GM18505 (cell line): Measurements from ENCODE around the gene DNAAF8.

Source experiments
- ATAC-seq: cut with Tn5 transposase; IDR thresholded peaks from one replicate; pipeline ENCODE4 v1.9.1; 2021; ENCODE audit not compliant: unreplicated experiment
- POLR2A ChIP-seq: IDR thresholded peaks from 4 replicates; pipeline ENCODE4 v1.6.1; 2011; ENCODE audit warnings: borderline replicate concordance; ENCODE audit not compliant: insufficient read depth, insufficient read length; ENCODE audit errors: extremely low read depth

Gene DNAAF8

DNA sequence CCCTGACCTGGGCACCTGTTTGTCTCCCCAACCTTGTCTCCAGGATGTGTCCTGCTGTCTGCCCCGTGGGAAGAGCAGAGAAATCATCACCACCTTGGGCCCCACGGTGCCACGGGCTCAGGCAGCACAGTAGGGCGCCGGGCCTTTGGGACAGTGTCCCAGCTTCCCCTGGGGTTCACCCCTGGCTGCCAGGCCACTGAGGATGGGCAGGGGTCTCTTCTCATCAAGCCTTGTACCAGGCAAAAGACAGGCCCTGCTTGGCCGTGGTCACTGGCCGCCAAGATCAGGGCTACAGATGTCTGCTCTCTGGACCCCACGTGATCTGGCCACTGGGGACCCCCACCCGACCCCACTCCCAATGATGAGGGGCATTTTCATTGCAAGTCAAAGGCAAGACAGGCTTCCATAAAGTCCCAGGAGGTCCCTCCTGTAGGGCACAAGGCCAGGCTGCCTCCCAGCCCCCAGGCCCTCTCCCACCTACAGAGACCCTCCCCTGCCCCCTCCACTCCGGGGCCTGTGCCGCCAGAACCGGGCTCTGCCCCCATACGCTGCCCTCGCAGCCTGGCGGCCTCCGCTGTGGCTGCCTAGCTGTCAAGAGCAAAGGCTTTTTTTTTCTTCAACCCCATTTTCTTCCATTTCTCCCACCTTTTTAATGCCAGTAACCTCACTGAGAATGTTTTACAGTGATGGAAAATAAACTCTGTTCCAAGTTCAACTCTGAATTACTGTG lies 14.5 kb downstream of the DNAAF8 start:
- no peak for ATAC-seq
- no peak for TF ChIP-seq POLR2A

DNA sequence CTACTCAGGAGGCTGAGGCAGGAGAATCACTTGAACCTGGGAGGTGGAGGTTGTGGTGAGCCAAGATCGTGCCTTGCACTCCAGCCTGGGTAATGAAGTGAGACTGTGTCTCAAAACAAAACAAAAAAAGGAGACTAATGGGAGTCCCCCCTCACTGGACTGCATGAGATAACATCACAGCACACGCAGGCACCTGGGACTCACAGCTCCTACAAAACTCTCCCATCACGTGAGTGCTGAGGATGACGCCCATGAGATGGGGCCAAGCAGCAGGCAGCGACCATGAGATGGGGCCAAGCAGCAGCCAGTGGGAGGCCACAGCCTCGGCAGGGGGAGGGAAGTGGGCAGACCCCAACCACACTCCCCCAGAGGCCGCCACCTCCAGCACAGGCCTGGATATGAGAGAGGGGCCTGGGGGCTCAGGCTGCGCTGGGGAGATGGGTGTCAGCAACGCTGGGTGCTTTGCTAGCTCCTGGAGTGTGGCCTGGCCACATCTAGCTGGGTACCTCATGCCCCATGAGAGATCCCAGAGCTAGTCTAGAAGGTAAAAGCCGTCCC lies 15.4 kb downstream of the DNAAF8 start:
- ATAC-seq, result peak; percentile 45
- TF ChIP-seq POLR2A, result no peak

DNA sequence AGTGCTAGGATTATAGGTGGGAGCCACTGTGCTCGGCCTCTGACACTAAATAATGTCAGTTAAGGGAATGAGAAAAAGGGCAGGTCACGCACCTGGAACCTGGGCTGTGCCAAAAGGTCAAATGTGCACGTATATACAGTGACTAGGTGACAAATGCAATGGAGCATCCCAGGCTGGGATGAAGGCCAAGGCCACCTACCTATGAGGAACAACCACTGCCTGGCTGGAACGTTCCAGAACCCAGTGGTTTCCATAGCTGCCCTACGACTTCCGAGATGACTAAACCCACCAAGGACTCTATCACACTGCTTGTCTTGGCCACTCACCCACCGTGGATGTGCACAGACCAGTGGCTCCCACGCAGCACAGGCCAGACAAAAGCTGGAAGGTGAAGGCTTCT lies 16.6 kb downstream of the DNAAF8 start:
- ATAC-seq, result no peak
- no peak for TF ChIP-seq POLR2A

DNA sequence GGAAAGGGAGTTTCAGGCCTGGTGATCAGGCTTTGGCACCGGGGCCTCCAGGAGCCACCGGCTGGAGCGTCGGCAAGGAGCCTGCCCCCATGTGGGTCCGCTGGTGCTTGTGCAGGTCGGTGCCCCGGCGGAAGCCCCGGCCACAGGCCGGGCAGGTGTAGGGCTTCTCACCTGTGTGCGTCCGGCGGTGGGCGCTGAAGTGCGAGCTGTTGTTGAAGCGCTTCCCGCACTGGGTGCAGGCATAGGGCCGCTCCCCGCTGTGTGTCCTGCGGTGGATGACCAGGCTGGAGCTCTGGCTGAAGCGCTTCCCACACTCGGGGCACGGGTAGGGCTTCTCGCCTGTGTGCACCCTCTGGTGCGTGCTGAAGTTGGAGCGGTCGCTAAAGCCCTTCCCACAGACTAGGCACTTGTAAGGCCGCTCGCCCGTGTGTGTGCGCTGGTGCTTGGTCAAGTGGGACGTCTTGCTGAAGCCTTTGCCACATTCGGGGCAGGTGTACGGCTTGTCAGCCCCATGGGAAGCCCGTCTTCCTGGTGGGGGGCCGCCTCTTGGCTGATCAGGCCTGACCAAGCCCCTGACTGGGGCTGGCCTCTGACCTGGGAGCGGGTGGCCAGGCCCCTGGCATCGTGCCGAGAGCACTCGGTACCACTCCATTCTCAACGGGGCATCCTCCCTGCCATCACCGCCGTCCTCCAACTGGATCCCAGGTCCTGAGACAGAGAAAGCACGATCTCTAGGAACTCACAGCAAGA lies 18.2 kb downstream of the DNAAF8 start:
- ATAC-seq, result no peak
- no peak for TF ChIP-seq POLR2A

DNA sequence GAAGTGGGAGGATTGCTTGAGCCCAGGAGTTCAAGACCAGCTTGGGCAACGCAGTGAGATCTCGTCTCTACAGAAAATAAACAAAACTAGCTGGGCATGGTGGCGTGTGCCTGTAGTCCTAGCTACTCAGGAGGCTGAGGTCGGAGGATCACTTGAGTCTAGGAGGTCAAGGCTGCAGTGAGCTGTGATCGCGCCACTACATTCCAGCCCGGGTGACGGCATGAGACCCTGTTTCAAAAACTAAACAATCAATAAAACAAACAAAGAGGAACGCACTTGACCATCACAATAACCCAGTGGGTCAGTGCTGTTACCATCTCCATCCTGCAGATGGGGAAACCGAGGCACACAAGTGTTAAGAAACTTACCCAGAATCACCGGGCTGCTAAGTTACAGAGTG lies 18.9 kb downstream of the DNAAF8 start:
- TF ChIP-seq POLR2A, result no peak
- ATAC-seq, result no peak

DNA sequence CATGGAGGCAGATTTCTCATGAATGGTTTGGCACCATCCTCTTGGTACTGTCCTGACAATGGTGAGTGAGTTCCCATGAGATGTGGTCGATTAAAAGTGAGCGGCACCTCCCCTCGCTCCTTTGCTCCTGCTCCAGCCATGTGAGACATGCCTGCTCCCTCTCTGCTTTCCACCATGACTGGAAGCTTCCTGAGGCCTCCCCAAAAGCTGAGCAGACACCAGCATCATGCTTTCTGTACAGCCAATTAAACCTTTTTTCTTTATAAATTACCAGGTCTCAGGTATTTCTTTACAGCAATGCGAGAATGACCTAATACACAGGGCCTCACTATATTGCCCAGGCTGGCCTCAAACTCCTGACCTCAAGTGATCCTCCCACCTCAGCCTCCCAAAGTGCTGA lies 20.5 kb downstream of the DNAAF8 start:
- no peak for ATAC-seq
- no peak for TF ChIP-seq POLR2A

DNA sequence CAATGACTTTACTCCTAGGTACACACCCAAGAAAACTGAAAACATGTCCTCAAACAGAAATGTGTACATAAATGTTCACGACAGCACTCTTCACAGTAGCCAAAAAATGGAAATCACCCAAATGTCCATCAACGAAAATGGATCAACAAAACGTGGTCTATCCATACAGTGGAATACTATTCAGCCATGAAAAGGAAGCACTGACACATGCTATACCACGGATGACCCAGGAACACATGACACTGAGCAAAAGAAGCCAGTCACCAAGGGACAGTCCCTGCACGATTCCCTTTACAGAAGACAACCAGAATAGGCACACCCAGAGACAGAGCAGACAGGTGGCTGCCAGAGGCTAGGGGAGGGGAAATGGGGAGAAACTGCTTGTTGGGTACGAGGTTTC lies 21.4 kb downstream of the DNAAF8 start:
- TF ChIP-seq POLR2A, result no peak
- no peak for ATAC-seq

DNA sequence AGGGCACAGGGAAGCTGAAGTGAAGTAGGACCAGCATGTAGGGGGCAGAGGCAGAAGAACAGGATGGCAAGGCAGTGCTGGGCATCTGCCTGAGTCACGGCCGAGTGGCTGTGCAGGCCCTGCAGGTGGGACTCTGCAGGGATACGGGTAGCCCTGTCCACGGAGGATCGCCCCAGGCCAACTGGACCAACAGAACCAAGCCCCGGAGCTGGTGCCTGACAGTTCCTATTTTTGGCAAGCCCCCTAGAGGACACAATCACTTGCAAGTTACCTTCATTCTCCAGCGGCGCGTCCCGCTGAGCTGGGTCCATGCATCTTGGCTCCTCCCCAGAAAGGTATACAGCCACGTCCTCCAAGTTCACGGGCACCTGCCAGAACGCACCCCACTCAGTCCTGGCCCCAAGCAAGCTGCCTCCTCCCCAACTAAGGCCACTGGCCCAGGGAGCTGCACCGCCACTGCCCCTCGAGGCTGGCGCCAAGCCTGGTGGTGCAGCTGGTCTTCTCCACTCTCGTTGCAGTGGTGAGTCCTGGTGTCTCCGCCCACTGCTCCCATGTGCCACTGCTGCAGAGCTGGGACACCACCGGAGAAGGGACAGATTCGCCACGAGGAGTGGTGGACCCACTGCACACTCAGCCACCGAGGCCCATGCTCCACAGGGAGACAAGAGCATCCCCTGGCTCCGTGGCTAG lies 26.0 kb downstream of the DNAAF8 start:
- no peak for ATAC-seq
- TF ChIP-seq POLR2A, result no peak

DNA sequence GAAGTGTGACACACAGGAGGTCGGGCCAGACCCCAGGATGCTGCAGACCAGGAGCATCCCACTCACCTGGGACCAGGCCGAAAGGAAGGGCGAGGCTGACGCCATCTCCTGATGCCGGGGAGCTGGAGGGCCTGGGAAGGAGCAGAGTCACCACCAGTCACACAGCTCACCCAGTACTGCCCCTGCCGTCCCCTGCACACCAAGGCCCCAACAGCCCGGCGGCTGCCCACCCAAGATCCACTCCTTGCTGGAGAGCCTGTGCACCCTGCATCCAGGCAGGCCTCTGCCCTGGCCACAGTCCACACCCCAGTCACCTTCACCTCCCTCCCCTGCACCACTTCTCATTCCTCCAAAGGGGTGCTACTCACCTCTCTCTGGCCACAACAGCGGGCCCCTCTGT lies 27.9 kb downstream of the DNAAF8 start:
- no peak for ATAC-seq
- TF ChIP-seq POLR2A, result no peak

DNA sequence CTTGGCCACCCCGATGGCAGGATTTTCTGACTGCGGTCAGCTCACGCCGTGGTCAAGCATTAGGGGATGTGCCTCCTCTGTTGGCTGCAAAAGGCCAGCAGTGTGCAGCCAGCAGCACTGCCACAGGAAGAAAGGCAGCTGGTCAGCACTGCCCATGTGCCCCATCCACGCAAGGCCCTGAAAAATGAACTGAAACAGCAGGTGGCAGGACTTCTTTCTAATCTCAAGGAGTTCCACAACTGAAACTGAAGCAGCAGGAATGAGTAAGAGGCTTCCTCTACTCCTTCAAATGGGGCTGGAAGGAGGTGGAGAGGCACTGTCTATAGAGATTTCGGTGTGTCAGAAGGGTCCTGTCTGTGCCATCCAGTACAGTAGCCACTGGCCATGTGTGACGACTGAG lies 29.5 kb downstream of the DNAAF8 start:
- ATAC-seq, result no peak
- TF ChIP-seq POLR2A, result no peak

DNA sequence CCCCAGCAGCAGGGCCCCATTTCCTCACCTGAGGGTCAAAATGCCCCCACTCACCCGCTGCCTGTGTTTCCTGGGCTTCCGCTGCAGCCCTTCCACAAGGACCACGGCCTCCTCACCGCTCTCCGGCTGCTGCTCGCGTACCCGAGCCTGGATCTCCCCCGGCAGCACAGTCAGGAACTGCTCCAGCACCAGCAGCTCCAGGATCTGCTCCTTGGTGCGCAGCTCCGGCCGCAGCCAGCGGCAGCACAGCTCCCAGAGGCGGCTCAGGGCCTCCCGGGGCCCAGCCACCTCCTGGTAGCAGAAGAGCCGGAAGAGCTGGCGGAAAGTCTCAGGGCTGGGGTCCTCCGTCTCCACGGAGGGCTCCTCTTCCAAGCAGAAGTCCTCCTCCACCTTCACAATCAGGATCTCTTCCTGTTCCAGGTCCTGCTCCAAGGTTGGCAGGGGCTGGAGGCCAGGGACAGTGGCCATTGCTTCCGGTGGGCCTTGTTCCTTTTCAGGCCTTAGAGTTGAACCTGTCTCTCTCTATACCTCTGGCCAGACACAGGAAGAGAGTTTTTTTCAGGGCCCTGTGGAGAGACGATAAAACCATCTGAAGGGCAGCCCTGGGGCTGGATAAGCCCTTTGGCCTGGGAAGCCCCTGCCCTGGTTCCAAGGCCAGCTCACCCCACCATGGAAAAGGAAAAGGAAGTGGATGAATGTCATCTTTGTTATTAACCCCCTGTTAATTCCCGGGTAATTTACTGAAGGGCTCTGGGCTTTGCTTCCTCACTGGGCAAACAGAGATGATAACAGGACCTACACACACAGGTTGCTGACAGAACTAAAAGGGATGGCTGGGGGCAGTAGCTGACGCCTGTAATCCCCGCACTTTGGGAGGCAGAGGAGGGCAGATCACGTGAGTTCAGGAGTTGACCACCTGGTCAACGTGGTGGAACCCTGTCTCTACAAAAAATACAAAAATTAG lies 31.5 kb downstream of the DNAAF8 start:
- no peak for TF ChIP-seq POLR2A
- ATAC-seq, result no peak

DNA sequence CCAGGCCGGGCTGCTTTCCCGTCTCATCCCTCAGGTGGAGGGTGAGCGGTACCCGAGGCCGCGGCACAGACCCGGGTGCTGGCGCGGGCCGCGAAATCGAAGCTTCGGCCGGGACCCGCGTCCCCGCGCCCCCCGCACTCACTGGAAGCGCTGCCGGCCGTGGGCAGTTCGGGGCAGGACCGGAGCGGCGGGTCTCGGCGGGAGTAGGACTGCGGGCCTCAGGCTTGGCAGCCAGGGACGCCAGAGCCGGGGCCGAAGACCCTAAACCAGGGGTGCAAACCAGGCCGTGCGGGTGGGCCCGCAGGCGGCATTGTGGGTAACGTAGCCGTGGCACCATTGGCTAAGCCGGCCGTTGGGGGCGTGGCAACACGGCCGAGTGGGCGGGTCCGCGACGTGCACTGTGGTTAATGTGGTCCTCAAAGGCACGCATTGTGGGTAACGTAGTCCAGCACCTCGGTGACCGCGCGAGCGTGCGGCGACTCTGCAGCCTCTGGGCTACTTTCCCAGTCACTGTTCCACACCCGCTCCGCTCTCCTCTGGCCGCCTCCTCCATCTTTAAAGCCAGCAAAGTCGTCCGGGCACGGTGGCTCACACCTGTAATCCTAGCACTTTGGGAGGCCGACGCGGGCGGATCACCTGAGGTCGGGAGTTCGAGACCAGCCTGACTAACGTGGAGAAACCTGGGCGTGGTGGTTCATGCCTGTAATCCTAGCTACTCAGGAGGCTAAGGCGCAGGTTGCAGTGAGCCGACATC lies 32.7 kb downstream of the DNAAF8 start, which contains the start of gene ZNF500:
ZNF500 (minus strand) TSS at position 288 of the 754 bp plus-strand sequence. CDS start 1,184 bp downstream, outside the sequence.
- ATAC-seq, result peak; percentile 85
- peak; percentile 75 for TF ChIP-seq POLR2A
